Keratinocyte (primary cell): Measurements from ENCODE around the gene SEMA3E. TPM values are rescaled to one million over a fixed set of nuclear protein-coding genes. Genes with fewer than 3 reads are reported as not detected.
A peak's percentile ranks its signal among the peaks of the same experiment; 100 is the strongest.

Experiments used
- DNase-seq: peaks from one replicate; pipeline ENCODE4 v3.0.0-alpha.2; 2011; ENCODE audit warnings: low read depth, missing footprints, low spot score
- FAIRE-seq: peaks from 2 replicates; lab custom pipeline; 2011; peaks lifted over from hg19 to GRCh38; lab: Jason Lieb, UNC
- H2AFZ ChIP-seq: 2 replicates; pipeline ENCODE4 v1.6.0; 2012; ENCODE audit warnings: low read length, control low read depth, inconsistent platforms; ENCODE audit not compliant: control insufficient read depth
- H3K27ac ChIP-seq: 2 replicates; pipeline ENCODE4 v1.5.1; 2011; ENCODE audit warnings: low read length; ENCODE audit not compliant: control insufficient read depth, insufficient read depth
- H3K27me3 ChIP-seq: 3 replicates; pipeline ENCODE4 v1.6.0; 2011; ENCODE audit warnings: low read length; ENCODE audit not compliant: control insufficient read depth, insufficient read depth; ENCODE audit errors: extremely low read depth
- H3K36me3 ChIP-seq, 2 experiments: 2 replicates in 1 of 2; 3 replicates in 1 of 2; pipeline ENCODE4 v1.5.1; 2011; ENCODE audit warnings: low read length in 2 of 2, mild to moderate bottlenecking in 1 of 2; ENCODE audit not compliant: control insufficient read depth in 2 of 2, insufficient read depth in 2 of 2; ENCODE audit errors: extremely low read depth in 1 of 2
- H3K4me1 ChIP-seq: 3 replicates; pipeline ENCODE4 v1.5.1; 2011; ENCODE audit warnings: low read length; ENCODE audit not compliant: control insufficient read depth, insufficient read depth; ENCODE audit errors: extremely low read depth
- H3K4me2 ChIP-seq: 3 replicates; pipeline ENCODE4 v1.6.0; 2011; ENCODE audit warnings: low read depth, low read length; ENCODE audit not compliant: control insufficient read depth, insufficient read depth; ENCODE audit errors: extremely low read depth
- H3K4me3 ChIP-seq, 3 experiments: fragments of 200-600 bp in 1 of 3; sonication (generic) in 1 of 3; 2 replicates in 2 of 3; 3 replicates in 1 of 3; pipeline ENCODE4 v1.5.1; 2011 to 2016; ENCODE audit warnings: low read length in 3 of 3, mild to moderate bottlenecking in 3 of 3, control low read depth in 2 of 3, inconsistent platforms in 1 of 3, low read depth in 1 of 3, mixed read lengths in 1 of 3, mixed run types in 1 of 3, moderate library complexity in 1 of 3; ENCODE audit not compliant: control insufficient read depth in 2 of 3, insufficient read depth in 2 of 3; ENCODE audit errors: extremely low read depth in 1 of 3
- H3K79me2 ChIP-seq: 2 replicates; pipeline ENCODE4 v1.6.0; 2012; ENCODE audit warnings: low read length; ENCODE audit not compliant: control insufficient read depth, insufficient read depth
- H3K9ac ChIP-seq: 3 replicates; pipeline ENCODE4 v1.6.0; 2011; ENCODE audit warnings: low read length; ENCODE audit not compliant: control insufficient read depth, insufficient read depth; ENCODE audit errors: extremely low read depth
- H3K9me1 ChIP-seq: 3 replicates; pipeline ENCODE4 v1.6.0; 2011; ENCODE audit warnings: low read length; ENCODE audit not compliant: control insufficient read depth, insufficient read depth; ENCODE audit errors: extremely low read depth
- H3K9me3 ChIP-seq: 2 replicates; pipeline ENCODE4 v1.5.1; 2012; ENCODE audit warnings: low read depth, low read length; ENCODE audit not compliant: control insufficient read depth
- H4K20me1 ChIP-seq: 3 replicates; pipeline ENCODE4 v1.6.0; 2011; ENCODE audit warnings: low read length; ENCODE audit not compliant: control insufficient read depth, insufficient read depth; ENCODE audit errors: extremely low read depth
- CTCF ChIP-seq, 3 experiments: IDR thresholded peaks in 1 of 3; conservative IDR thresholded peaks in 1 of 3; optimal IDR thresholded peaks in 1 of 3; 2 replicates in 2 of 3; 3 replicates in 1 of 3; pipeline versions ENCODE3 to v1.5.1; 2011; ENCODE audit warnings: low read length in 3 of 3, mild to moderate bottlenecking in 3 of 3, moderate library complexity in 2 of 3, control low read depth in 1 of 3, inconsistent platforms in 1 of 3; ENCODE audit not compliant: insufficient read depth in 2 of 3; ENCODE audit errors: extremely low read depth in 1 of 3
- EZH2 ChIP-seq: IDR thresholded peaks from one replicate; pipeline ENCODE4 v1.6.1; 2012; ENCODE audit warnings: inconsistent platforms, mild to moderate bottlenecking, low read length, moderate library complexity
- dilution Hi-C: fragments of 300-500 bp; cut with MboI; formaldehyde crosslinking; loops from one replicate; pipeline ENCODE4 v1.7.0; 2020; ENCODE audit warnings: low sequenced_read_pairs; ENCODE audit not compliant: extremely low pct_ligation_motif_present
- polyA plus RNA-seq, 5 experiments: library from polyadenylated mRNA; depleted of rRNA in 3 of 5; stranded (reverse) in 3 of 5; stranded (forward) in 1 of 5; unstranded in 1 of 5; fragments of >200 nt; gene quantifications; 1 replicate in 1 of 5; 2 replicates in 3 of 5; 3 replicates in 1 of 5; pipeline versions ENCODE4 v1.2.1 to v1.2.3, GENCODE V29; 2011 to 2012; ENCODE audit warnings: missing spikeins in 2 of 5, low read depth in 1 of 5, low replicate concordance in 1 of 5

The SEMA3E gene
- polyA plus RNA-seq, 1 donor (not counting 4 experiments of a cell fraction or from before 2014, with no cell fraction given): 0.21 TPM

- H2AFZ ChIP-seq: no peak overlapping the region
- no peaks in the 10 kb centered on the region for H3K9me1 ChIP-seq
- DNase-seq (no peak), FAIRE-seq (peak; percentile 26)
- H3K79me2 ChIP-seq: no peaks in the 10 kb centered on the region
- dilution Hi-C loops: no loop called here
- no peaks in the 10 kb centered on the region for H3K27me3 ChIP-seq
- TF ChIP-seq EZH2 (no peak), CTCF (optimal IDR thresholded peaks at IDR 0.05 in 1 of 3, IDR thresholded peaks at IDR 0.05 in 1 of 3, conservative IDR thresholded peaks at IDR 0.05 in 1 of 3; ENCODE audit: extremely low read depth in 1 of 3, insufficient read depth in 2 of 3, low read length in 3 of 3) (no peak)
- no peaks in the 10 kb centered on the region for H3K9me3 ChIP-seq
- H3K27ac ChIP-seq: no peak overlapping the region
- H3K4me1 ChIP-seq: no peaks in the 10 kb centered on the region
- no peak overlapping the region for H3K9ac ChIP-seq
- no peak overlapping the region for H3K4me3 ChIP-seq
- H4K20me1 ChIP-seq: no peaks in the 10 kb centered on the region
- H3K36me3 ChIP-seq: no peaks in the 10 kb centered on the region
- no peak overlapping the region for H3K4me2 ChIP-seq
Measured at GRCh38 chr7:83478616-83479015, 170.3 kb downstream of the SEMA3E start.

- dilution Hi-C loops: no loop called here
- Histone ChIP-seq H3K79me2 (no peaks in the 10 kb centered on the region), H2AFZ (peak overlapping the region; percentile 22), H3K9me3 (no peaks in the 10 kb centered on the region), H3K4me3 (no peak overlapping the region), H3K9ac (no peak overlapping the region), H3K4me1 (no peaks in the 10 kb centered on the region), H3K27ac (no peak overlapping the region), H4K20me1 (no peaks in the 10 kb centered on the region), H3K27me3 (no peaks in the 10 kb centered on the region), H3K4me2 (no peak overlapping the region), H3K9me1 (no peaks in the 10 kb centered on the region), H3K36me3 (no peaks in the 10 kb centered on the region)
- FAIRE-seq (no peak), DNase-seq (no peak)
- TF ChIP-seq CTCF (optimal IDR thresholded peaks at IDR 0.05 in 1 of 3, IDR thresholded peaks at IDR 0.05 in 1 of 3, conservative IDR thresholded peaks at IDR 0.05 in 1 of 3; ENCODE audit: extremely low read depth in 1 of 3, insufficient read depth in 2 of 3, low read length in 3 of 3) (no peak), EZH2 (no peak)
Measured at GRCh38 chr7:83476511-83477050, 172.4 kb downstream of the SEMA3E start.
